Ishikawa (cell line): ENCODE results near the gene TIMP2.

ENCODE experiments used
- CEBPB ChIP-seq: IDR thresholded peaks from 2 replicates; pipeline ENCODE4 v1.6.1; 2012
- CREB1 ChIP-seq: IDR thresholded peaks from 2 replicates; pipeline ENCODE4 v1.6.1; 2012; ENCODE audit warnings: low read depth
- EGR1 ChIP-seq: IDR thresholded peaks from 2 replicates; pipeline ENCODE4 v1.6.1; 2012
- EP300 ChIP-seq: IDR thresholded peaks from 2 replicates; pipeline ENCODE4 v1.6.1; 2012; ENCODE audit warnings: borderline replicate concordance
- FOXM1 ChIP-seq: IDR thresholded peaks from 2 replicates; pipeline ENCODE4 v1.6.1; 2012; ENCODE audit warnings: low read depth, borderline replicate concordance
- MAX ChIP-seq: IDR thresholded peaks from 2 replicates; pipeline ENCODE4 v1.6.1; 2012
- NFIC ChIP-seq: IDR thresholded peaks from 2 replicates; pipeline ENCODE4 v1.6.1; 2012
- RAD21 ChIP-seq: IDR thresholded peaks from 2 replicates; pipeline ENCODE4 v1.6.1; 2012; ENCODE audit warnings: low read depth
- REST ChIP-seq: IDR thresholded peaks from 2 replicates; pipeline ENCODE4 v1.6.1; 2012; ENCODE audit warnings: low read depth, mild to moderate bottlenecking
- TAF1 ChIP-seq: IDR thresholded peaks from 2 replicates; pipeline ENCODE4 v1.6.1; 2012; ENCODE audit warnings: low read depth, mild to moderate bottlenecking
- TCF12 ChIP-seq: IDR thresholded peaks from 2 replicates; pipeline ENCODE4 v1.6.1; 2012; ENCODE audit warnings: low read depth
- TEAD4 ChIP-seq: IDR thresholded peaks from 2 replicates; pipeline ENCODE4 v1.6.1; 2012
- USF1 ChIP-seq: IDR thresholded peaks from 2 replicates; pipeline ENCODE4 v1.6.1; 2012
- YY1 ChIP-seq: IDR thresholded peaks from 2 replicates; pipeline ENCODE4 v1.6.1; 2012; ENCODE audit warnings: low read depth
- ZBTB7A ChIP-seq: IDR thresholded peaks from 2 replicates; pipeline ENCODE4 v1.6.1; 2012; ENCODE audit warnings: low read depth

TIMP2 gene

GRCh38 chr17:78889531-78889930 lies 35.7 kb downstream of the TIMP2 start:
- TF ChIP-seq USF1 (no peak), MAX (no peak), TEAD4 (no peak), ZBTB7A (no peak), CREB1 (no peak), TAF1 (no peak), CEBPB (no peak), FOXM1 (no peak), EGR1 (no peak), TCF12 (no peak), REST (no peak), RAD21 (no peak), NFIC (no peak), YY1 (no peak), EP300 (no peak)

GRCh38 chr17:78888941-78889518 lies 36.2 kb downstream of the TIMP2 start:
- TF ChIP-seq TEAD4 (no peak), CREB1 (no peak)

GRCh38 chr17:78886954-78887353 lies 38.2 kb downstream of the TIMP2 start:
- no peak for TF ChIP-seq TEAD4
- no peak for TF ChIP-seq TAF1
- TF ChIP-seq REST: no peak
- no peak for TF ChIP-seq USF1
- no peak for TF ChIP-seq CEBPB
- TF ChIP-seq MAX: no peak
- TF ChIP-seq RAD21: no peak
- no peak for TF ChIP-seq EGR1
- TF ChIP-seq YY1: no peak
- TF ChIP-seq CREB1: no peak
- no peak for TF ChIP-seq NFIC
- TF ChIP-seq EP300: no peak
- no peak for TF ChIP-seq TCF12
- TF ChIP-seq ZBTB7A: no peak
- no peak for TF ChIP-seq FOXM1

- no peak for TF ChIP-seq EP300
- TF ChIP-seq MAX: 0 out of 2 replicates have a peak, but pooled peaks have one; percentile 16
These were observed 39.2 kb downstream of the TIMP2 start for GRCh38 chr17:78885956-78886355.

GRCh38 chr17:78884876-78885667 lies 40.1 kb downstream of the TIMP2 start:
- TF ChIP-seq ZBTB7A (no peak), EGR1 (no peak), TAF1 (no peak), CREB1 (no peak), TCF12 (no peak), RAD21 (no peak), CEBPB (no peak), NFIC (no peak), YY1 (no peak), REST (no peak), MAX (no peak), USF1 (no peak), EP300 (no peak), TEAD4 (no peak), FOXM1 (no peak)
